ENCODE data around the gene KRTAP16-1.
"Not testable (repeated sequence)": the region's sequence is repeated elsewhere in the genome, so short reads cannot be mapped to it uniquely, and the experiment has no call there.

The KRTAP16-1 gene

GRCh38 chr17:41301916-41302901 is 6.9 kb downstream of the KRTAP16-1 start, which contains the start of gene KRTAP29-1:
KRTAP29-1 (minus strand) TSS chr17:41302851; CDS start chr17:41302851, 0 bp downstream.
- DNase-seq = no peak

- no peak for DNase-seq
Observed at GRCh38 chr17:41301204-41301790, 7.8 kb downstream of the KRTAP16-1 start.

DNA sequence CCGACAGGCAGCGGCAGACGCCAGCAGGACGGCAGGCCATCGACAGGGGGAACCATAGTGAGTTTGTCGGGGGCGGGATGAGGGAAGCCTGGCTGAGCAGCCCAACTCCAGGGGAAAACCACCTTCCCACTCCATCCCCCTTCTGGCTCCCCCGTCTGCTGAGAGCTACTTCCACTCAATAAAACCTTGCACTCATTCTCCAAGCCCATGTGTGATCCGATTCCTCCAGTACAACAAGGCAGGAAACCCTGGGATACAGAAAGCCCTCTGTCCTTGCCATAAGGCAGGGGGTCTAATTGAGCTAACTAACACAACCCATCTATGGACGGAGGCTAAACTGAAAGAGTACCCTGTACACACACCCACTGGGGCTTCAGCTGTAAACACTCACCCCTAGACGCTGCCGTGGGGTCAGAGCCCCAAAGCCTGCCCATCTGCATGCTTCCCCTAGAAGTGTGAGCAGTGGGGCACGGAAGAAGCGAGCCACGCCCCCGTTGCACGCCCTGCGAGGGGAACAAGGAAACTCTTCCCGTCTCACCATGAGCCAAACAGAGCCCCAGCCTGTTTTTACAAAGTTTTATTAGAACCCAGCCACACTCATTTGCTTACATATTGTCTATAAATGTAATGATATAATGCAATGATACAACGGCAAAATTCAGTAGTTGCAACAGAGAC is 10.5 kb downstream of the KRTAP16-1 start:
- DNase-seq = no peak

GRCh38 chr17:41296846-41297245 is 12.3 kb downstream of the KRTAP16-1 start:
- DNase-seq = no peak

DNA sequence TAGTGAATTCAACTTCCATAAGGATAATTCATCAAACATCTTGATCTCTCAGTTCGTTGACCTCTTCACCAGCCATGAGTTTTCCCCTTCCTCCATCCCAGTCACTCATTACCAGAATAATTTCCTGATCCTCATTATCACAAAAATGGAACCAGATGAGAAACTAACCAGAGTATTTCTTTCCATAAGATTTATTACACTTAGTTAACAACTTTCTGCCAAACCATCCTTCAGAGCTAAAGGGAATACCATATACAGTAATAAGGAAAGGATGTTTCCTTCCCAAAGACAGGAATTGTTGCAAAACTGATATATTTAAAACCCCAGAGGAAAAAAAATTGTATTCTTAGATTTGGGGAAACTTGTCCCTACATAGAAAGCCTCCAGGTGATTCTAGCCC is 15.1 kb downstream of the KRTAP16-1 start:
- DNase-seq = no peak

GRCh38 chr17:41287050-41287449 is 22.1 kb downstream of the KRTAP16-1 start:
- no peak for DNase-seq

DNA sequence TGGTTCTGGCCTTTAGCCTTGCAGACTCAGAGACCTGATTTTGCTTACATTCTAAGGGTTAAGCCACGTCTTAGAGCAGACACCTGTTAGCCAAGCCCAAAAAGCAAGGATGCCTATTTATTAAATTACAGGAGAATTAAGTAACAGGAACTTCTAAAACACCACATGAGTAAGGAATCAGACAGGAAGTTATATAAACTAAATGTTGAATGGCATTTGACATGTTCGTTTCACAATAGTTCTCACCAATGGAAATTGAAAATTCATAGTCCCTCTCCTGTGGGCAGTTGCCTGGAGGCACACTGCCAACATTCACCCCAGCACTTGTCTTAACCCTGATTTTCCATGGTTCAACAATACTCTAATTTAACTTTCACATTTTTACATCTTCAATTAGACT is 24.6 kb downstream of the KRTAP16-1 start:
- no peak for DNase-seq

- no peak for DNase-seq
Observed at GRCh38 chr17:41284043-41284442, 25.1 kb downstream of the KRTAP16-1 start.

DNA sequence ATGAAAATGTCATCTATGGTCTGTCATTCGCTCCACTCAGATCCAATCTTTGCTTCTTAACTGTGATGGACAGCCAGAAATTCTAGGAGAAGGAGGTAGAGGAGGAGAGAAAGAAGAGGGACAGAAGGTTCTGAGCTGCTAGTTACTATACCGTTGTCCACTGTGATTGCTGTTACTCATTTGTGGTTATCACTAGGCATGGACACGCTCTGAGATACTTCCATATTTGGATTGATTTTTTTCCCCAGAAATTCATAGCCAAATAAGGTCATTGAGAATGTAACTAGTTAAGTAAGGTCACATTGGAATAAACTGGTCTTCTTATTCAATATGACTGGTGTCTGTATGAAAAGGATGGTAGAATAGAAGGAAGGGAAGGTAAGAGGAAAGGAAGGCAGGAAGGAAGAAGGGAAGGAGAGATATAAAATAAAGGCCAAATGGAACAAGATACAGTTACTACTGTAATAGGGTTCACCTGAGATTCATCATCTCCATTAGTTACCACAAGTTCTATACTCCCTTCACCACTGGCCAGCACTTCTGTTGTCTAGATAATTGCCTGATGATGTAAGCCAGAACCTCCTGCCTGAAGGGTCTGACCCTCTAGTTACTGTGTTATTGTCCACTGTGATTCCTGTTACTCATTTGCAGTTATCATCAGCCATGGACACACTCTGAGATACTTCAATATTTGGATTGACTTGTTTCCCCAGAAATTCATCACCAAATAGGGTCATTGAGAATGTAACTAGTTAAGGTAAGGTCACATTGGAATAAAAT is 30.7 kb downstream of the KRTAP16-1 start:
- DNase-seq = no peak

DNA sequence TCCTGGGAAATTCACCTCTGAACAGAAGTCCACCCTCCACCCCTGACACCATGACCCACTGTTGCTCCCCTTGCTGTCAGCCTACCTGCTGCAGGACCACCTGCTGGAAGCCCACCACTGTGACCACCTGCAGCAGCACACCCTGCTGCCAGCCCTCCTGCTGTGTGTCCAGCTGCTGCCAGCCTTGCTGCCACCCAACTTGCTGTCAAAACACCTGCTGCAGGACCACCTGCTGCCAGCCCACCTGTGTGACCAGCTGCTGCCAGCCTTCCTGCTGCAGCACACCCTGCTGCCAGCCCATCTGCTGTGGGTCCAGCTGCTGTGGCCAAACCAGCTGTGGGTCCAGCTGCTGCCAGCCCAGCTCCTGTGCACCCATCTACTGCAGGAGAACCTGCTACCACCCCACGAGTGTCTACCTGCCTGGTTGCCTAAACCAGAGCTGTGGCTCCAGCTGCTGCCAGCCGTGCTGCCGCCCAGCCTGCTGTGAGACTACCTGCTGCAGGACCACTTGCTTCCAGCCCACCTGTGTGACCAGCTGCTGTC is 33.4 kb downstream of the KRTAP16-1 start, which contains the start of gene KRTAP9-7:
TSS of gene KRTAP9-7 (plus strand) at position 51 of the 543 bp plus-strand sequence. CDS start at position 51, 0 bp downstream.
- not testable (repeated sequence) for DNase-seq

DNA sequence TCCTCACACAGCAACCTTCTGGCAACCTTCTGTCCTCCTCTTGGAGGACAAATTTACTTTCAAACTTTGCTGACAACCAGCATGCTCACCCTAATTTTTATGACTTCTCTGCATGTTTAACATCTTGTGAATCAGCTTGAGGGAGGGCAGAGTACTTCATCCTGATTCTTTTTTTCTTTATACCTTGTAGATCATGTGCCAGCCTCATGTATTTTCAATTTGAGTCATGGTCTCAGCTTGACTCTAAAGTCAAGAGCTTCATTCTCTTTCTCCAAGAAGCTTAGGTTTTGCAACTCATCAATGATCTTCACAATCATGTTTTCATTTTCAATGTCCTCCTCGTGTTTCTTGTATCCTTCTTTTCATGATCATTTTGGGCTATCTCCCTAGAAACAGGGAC is 37.3 kb downstream of the KRTAP16-1 start:
- DNase-seq = no peak

GRCh38 chr17:41271323-41271722 is 37.8 kb downstream of the KRTAP16-1 start:
- not testable (repeated sequence) for DNase-seq

GRCh38 chr17:41267711-41268110 is 41.4 kb downstream of the KRTAP16-1 start:
- no peak for DNase-seq

DNA sequence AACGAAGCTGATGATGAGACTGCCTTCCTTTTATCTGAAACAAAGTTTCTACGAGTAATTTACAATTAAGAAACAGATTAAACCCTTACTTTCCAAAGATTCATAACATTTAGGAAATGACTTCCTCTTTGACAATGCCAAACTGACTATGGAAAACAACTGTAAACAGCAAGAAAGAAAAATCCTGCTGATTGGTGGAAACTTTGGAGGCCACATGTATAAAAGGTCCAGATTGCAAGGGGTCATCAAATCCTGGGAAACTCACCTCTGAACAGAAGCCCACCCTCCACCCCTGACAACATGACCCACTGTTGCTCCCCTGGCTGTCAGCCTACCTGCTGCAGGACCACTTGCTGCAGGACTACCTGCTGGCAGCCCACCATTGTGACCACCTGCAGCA is 44.0 kb downstream of the KRTAP16-1 start, which contains the start of gene KRTAP9-6:
TSS of gene KRTAP9-6 (plus strand) at position 301 of the 400 bp plus-strand sequence. CDS start at position 301, 0 bp downstream.
- DNase-seq = no peak

DNA sequence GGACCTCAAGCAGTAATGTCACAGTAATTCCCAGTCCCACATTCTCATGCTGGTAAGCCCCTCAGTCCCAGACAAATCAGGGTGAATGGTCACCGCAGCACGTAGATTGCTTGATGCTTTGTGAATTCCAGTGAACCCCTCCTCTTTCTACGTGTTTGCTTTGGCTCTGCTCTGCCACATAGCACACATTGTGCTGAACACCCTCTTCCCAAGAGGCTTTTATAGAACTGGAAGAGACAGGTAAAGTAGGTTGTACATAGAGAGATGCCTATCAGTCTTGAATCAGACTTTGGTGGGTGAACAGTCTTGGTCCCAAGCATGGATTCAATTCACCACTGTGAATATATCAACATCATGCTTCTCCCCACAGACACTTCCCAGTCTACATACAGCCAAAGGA is 44.5 kb downstream of the KRTAP16-1 start:
- DNase-seq = no peak

DNA sequence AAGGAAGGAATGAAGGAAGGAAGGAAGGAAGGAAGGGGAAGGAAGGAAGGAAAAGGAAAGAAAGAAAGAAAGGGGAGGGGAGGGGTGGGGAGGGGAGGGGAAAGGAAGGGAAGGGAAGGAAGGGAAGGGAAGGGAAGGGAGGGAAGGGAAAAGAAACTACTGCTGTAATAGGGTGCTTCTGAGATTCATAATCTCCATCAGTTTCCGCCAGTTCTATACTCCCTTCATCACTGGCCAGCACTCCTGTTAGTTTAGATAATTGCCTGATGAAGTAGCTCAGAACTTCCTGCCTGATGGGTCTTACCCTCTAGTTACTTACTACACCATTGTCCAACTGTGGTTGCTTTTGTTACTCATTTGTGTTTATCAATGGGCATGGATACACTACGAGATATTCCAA is 45.9 kb downstream of the KRTAP16-1 start:
- DNase-seq = no peak

DNA sequence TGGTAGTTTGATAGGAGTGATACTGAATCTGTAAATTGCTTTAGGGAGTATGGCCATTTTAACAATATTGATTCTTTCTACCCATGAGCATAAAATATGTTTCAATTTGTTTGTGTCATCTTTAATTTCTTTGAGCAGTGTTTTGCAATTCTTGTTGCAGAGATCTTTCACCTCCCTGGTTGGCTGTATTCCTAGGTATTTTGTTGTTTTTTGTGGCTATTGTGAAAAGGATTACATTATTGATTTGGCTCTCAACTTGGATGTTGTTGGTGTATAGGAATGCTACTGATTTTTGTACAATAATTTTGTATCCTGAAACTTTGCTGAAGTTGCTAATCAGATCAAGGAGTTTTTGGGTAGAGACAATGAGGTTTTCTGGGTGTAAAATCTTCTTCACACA is 50.7 kb downstream of the KRTAP16-1 start:
- DNase-seq = no peak

All from activated naive CD4-positive, alpha-beta T cell (primary cell).